ENCODE measurements around the gene TLE6. TPM values are rescaled to one million over a fixed set of nuclear protein-coding genes. Genes with fewer than 3 reads are reported as not detected.

The TLE6 gene
- 0.25 and 3.8 TPM in 2 replicates for total RNA-seq

DNA sequence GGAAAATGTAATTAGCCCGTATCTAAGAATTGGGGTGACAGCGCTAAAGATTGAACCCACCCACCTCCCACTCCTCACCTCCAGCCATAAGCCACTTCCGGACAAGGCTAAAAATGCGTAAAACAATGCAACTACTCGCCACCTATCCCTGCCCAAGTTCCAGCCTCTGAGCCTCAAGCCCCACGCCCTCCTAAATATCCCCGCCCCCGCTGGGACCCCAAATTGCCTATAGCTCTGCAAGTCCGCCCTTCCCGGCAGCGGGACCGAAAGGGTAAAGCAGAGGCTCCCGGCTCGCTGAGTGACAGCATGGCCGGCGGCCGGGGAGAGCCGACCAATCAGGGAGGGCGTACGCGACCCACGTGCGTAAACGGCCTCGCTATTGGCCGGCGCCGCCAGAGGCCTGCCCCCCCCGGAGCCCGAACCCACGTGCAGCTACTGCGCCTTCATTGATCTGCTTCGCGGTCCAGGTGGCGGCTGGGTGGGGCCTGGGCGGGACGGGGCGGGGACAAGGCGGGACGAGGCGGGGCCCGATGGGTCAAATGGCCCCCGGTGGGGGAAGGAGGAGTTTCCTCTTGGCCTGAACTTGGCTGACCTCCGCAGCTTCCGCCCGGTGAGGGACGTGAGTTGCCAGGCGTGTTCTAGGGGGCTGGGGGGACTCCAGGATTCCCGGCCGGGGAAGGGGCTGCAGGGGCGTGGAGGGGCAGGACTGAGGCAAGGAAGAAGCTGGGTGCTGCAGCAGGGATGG, at the start of gene TLE6:
TSS of gene TLE6 (plus strand) at position 564 of the 745 bp plus-strand sequence. CDS start 670 bp downstream, outside the sequence.

DNA sequence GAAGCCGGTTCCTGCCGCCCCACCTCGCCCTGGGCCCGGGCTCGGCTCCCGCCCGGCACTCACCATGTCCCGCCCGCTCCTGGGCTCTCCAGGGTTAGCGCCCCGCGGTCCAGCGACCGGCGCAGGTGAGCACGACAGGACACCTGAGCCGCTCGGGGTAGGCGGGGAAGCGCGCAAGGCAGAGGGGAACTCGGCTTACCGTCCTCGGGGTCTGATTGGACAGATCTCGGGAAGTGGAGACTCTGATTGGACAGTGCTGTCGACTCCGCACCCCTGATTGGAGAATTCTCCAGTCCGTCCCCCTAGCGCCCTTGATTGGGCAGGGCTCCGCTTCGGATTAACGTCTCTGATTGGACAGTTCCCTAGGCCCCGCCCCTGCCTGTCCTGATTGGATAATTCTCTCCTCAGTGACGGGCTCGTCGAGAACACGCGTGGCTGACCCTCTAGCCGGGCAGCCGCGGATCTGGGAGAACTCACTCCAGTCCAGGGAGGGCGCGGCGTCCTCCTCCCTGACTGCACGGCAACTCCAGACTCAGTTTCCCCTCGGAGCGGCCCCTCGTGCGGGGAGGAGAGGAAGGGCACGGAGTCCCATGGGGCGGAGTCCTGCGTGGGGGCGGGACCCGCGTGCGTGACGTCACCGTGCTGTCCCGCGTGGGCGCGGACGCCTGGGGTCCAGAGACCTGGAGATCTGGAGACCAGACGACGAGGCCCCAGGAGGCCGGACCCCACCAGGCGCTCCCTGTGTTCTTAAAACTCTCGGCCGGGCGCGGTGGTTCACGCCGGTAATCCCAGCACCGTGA, 32.4 kb upstream of the TLE6 start, which contains the start of gene ZNF77:
TSS of gene ZNF77 (minus strand) at position 197 of the 800 bp plus-strand sequence. CDS start at position 66, 131 bp downstream.

GRCh38 chr19:3029065-3029923, 51.9 kb downstream of the TLE6 start, which contains the start of gene TLE2:
TSS of gene TLE2 (minus strand) at chr19:3029280. CDS start at chr19:3028904, 376 bp downstream.

Other genes with a start within 250 kb of the TLE6 start
- gene SLC39A3, start 237.5 kb upstream of the TLE6 start, total RNA-seq: 25.6 and 30.5 TPM in 2 replicates
- 46.9 and 50.5 TPM in 2 replicates for gene SGTA, start 194.3 kb upstream of the TLE6 start, total RNA-seq
- gene THOP1, start 192.1 kb upstream of the TLE6 start, total RNA-seq: 33.2 and 41.6 TPM in 2 replicates
- 2.6 and 4.4 TPM in 2 replicates for gene ZNF554, start 157.7 kb upstream of the TLE6 start, total RNA-seq
- 4.3 and 4.4 TPM in 2 replicates for gene ZNF555, start 136.1 kb upstream of the TLE6 start, total RNA-seq
- gene ZNF556, start 110.2 kb upstream of the TLE6 start, total RNA-seq: not detected in 2 replicates
- 1.5 and 2.2 TPM in 2 replicates for gene ZNF57, start 76.6 kb upstream of the TLE6 start, total RNA-seq
- gene ZNF77, start 32.6 kb upstream of the TLE6 start, total RNA-seq: 1.6 and 4.5 TPM in 2 replicates
- 40.4 and 61.2 TPM in 2 replicates for gene TLE2, start 51.7 kb downstream of the TLE6 start, total RNA-seq
- 197 and 243 TPM in 2 replicates for gene TLE5, start 84.9 kb downstream of the TLE6 start, total RNA-seq
- gene GNA11, start 116.8 kb downstream of the TLE6 start, total RNA-seq: 48.4 and 53.4 TPM in 2 replicates
- gene GNA15, start 158.5 kb downstream of the TLE6 start, total RNA-seq: not detected in 2 replicates
- gene S1PR4, start 201.2 kb downstream of the TLE6 start, total RNA-seq: not detected in 2 replicates
- 41.8 and 58.0 TPM in 2 replicates for gene NCLN, start 208.4 kb downstream of the TLE6 start, total RNA-seq
- not detected in 2 replicates for gene CELF5, start 247.1 kb downstream of the TLE6 start, total RNA-seq